Right atrium auricular region (tissue), 2 donors: ENCODE measurements around the gene CHKB. TPM values are rescaled to one million over a fixed set of nuclear protein-coding genes. Genes with fewer than 3 reads are reported as not detected.

ENCODE experiments used
- DNase-seq: peaks from one replicate; pipeline ENCODE4 v3.0.0-alpha.2; 2019; ENCODE audit warnings: low spot score
- H3K27ac ChIP-seq, 2 donors: fragments of 200-600 bp; sonication (generic); 1 replicate in 1 of 2; 2 replicates in 1 of 2; pipeline ENCODE4 v1.5.1; 2016 to 2019
- H3K27me3 ChIP-seq, 2 donors: fragments of 200-600 bp; sonication (generic); one replicate each; pipeline versions ENCODE4 v1.5.1 to v1.6.0; 2017 to 2019
- H3K36me3 ChIP-seq: fragments of 200-600 bp; sonication (generic); one replicate; pipeline ENCODE4 v1.5.1; 2016
- H3K4me1 ChIP-seq, 2 donors: fragments of 200-600 bp; sonication (generic); one replicate each; pipeline versions ENCODE4 v1.5.1 to v1.6.0; 2017 to 2019
- H3K4me3 ChIP-seq, 2 donors: fragments of 200-600 bp; sonication (generic); 1 replicate in 1 of 2; 2 replicates in 1 of 2; pipeline ENCODE4 v1.5.1; 2017 to 2019; ENCODE audit warnings: mild to moderate bottlenecking in 1 of 2, moderate library complexity in 1 of 2
- H3K9me3 ChIP-seq, 2 donors: fragments of 200-600 bp; sonication (generic); one replicate each; pipeline ENCODE4 v1.5.1; 2019
- CTCF ChIP-seq, 2 donors: fragments of 200-600 bp; sonication (generic); IDR thresholded peaks; one replicate each; pipeline ENCODE4 v1.5.1; 2019; ENCODE audit warnings: antibody characterized with exemption in 2 of 2
- total RNA-seq, 2 donors: library from RNA; depleted of rRNA; stranded (reverse); fragments of >200 nt; gene quantifications; one replicate each; pipeline ENCODE4 v1.1.0, GENCODE V29; 2016

Gene CHKB
- total RNA-seq, 2 donors from 2014 or later = 25.1 to 29.5 TPM

GRCh38 chr22:50578776-50579310, 3.8 kb downstream of the CHKB start:
- TF ChIP-seq CTCF (IDR thresholded peaks at IDR 0.05) = no peak
- DNase-seq = no peak

DNA sequence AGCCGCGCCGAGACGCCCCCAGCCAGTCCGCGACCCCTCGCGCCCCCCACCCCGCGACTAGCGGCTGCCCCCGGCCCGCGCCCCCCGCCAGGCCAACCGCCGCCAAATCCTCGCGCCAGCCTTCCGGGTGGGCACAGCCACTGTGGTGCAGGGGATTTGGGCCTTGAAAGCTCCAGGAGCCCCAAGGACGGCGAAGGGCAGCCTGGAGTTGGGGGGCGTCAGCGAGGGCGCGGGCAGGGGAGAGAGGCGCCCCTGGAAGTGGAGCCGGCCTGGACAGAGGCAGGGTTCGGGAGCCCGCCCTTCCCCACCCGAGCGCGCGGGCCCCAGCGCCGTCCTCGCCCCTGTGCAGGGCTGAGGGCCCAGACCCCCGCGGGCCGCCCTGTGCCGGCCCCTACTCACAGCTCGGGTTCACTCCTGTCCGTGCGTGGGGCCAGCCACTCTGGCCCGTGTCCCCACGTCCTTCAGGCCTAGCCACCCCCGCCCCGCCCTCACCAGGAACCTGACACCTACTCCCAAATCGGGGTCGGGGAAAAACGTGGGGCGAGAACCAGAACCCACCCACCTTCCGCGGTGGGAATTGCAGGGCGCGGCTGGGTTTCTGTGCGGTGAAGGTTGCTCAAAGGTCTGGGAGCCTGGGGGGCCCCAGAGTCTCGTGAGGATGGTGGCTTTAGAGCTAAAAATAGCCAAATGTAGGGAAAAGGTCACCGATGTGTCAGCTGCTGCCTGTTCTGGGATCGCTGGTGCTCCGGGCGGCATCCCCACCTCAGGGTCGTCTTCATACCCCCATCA, 4.5 kb downstream of the CHKB start, which contains the start of gene CPT1B:
CPT1B (minus strand) TSS at position 441 of the 789 bp plus-strand sequence. CDS start 512 bp downstream, outside the sequence.
- Histone ChIP-seq H3K27me3 (no peaks in the 10 kb centered on the region), H3K4me1 (peaks cover 0 to 46% of the 10 kb centered on the region in 2 donors), H3K9me3 (no peaks in the 10 kb centered on the region), H3K4me3 (peak within 1 kb of the TSS; percentile 58 to 69), H3K36me3 (peaks cover 28% of the 10 kb centered on the region), H3K27ac (peak within 1 kb of the TSS; percentile 85 to 96)
- no peak for DNase-seq
- TF ChIP-seq CTCF (IDR thresholded peaks at IDR 0.05) = peak in 1 of 2 donors; percentile 34

More at GRCh38 chr22:50578776-50579310, 3.8 kb downstream of the CHKB start:
- H3K9me3 ChIP-seq = no peaks in the 10 kb centered on the region
- H3K4me1 ChIP-seq = peaks cover 0 to 53% of the 10 kb centered on the region in 2 donors
- H3K4me3 ChIP-seq = peak overlapping the region; percentile 58 to 69
- peak overlapping the region; percentile 85 to 96 for H3K27ac ChIP-seq
- no peaks in the 10 kb centered on the region for H3K27me3 ChIP-seq
- H3K36me3 ChIP-seq = peaks cover 21% of the 10 kb centered on the region

DNA sequence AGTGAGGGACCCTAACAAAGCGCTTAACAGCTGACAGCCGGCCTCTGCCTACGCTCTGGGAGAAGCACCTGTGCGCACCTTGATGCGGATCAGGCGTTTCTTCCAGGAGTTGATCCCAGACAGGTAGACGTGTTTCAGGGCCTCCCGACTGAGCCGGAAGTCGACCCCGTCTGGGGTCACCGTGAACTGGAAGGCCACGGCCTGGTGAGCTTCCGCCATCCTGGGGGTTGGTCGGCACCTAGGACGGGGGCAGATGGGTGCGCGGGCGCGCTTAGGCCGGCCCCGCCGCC, 5.0 kb downstream of the CHKB start:
- Histone ChIP-seq H3K36me3 (peaks cover 33% of the 10 kb centered on the region), H3K4me1 (peaks cover 0 to 46% of the 10 kb centered on the region in 2 donors), H3K9me3 (no peaks in the 10 kb centered on the region), H3K27me3 (no peaks in the 10 kb centered on the region), H3K27ac (peak overlapping the region; percentile 85 to 96), H3K4me3 (peak overlapping the region; percentile 58 to 69)
- no peak for DNase-seq
- TF ChIP-seq CTCF (IDR thresholded peaks at IDR 0.05) = no peak

- H3K9me3 ChIP-seq = no peaks in the 10 kb centered on the region
- DNase-seq = no peak
- peaks cover 39% of the 10 kb centered on the region for H3K36me3 ChIP-seq
- peak overlapping the region; percentile 85 to 96 for H3K27ac ChIP-seq
- H3K4me3 ChIP-seq = peak overlapping the region; percentile 58 to 69
- no peaks in the 10 kb centered on the region for H3K27me3 ChIP-seq
- no peak for TF ChIP-seq CTCF (IDR thresholded peaks at IDR 0.05)
- peaks cover 0 to 45% of the 10 kb centered on the region in 2 donors for H3K4me1 ChIP-seq
These were observed 5.6 kb downstream of the CHKB start for GRCh38 chr22:50576806-50577696.

GRCh38 chr22:50576070-50576469, 6.6 kb downstream of the CHKB start:
- no peaks in the 10 kb centered on the region for H3K27me3 ChIP-seq
- DNase-seq = no peak
- peak overlapping the region in 1 of 2 donors; percentile 16 for H3K27ac ChIP-seq
- H3K4me3 ChIP-seq = no peak overlapping the region
- H3K36me3 ChIP-seq = peaks cover 49% of the 10 kb centered on the region
- peaks cover 0 to 36% of the 10 kb centered on the region in 2 donors for H3K4me1 ChIP-seq
- TF ChIP-seq CTCF (IDR thresholded peaks at IDR 0.05) = peak in 1 of 2 donors; percentile 43
- H3K9me3 ChIP-seq = no peaks in the 10 kb centered on the region
